Esophagus muscularis mucosa (tissue), 4 donors: ENCODE measurements around the gene RIGI.

ENCODE experiments used
- CTCF ChIP-seq, 3 experiments: fragments of 200-600 bp in 2 of 3; fragments of 450-650 bp in 1 of 3; sonication (generic) in 2 of 3; IDR thresholded peaks; one replicate each; pipeline ENCODE4 v1.5.1; 2017 to 2019; ENCODE audit warnings: antibody characterized with exemption in 3 of 3, mild to moderate bottlenecking in 2 of 3, moderate library complexity in 1 of 3
- EP300 ChIP-seq: sonication (generic); formaldehyde crosslinking; IDR thresholded peaks from one replicate; pipeline ENCODE4 v1.6.1; 2017; ENCODE audit warnings: antibody characterized with exemption
- POLR2AphosphoS5 ChIP-seq, 2 donors: sonication (generic); formaldehyde crosslinking; IDR thresholded peaks; one replicate each; pipeline ENCODE4 v1.6.1; 2017; ENCODE audit warnings: antibody characterized with exemption in 2 of 2

GRCh38 chr9:32566770-32567169 lies 40.8 kb upstream of the RIGI start:
- no peak for TF ChIP-seq CTCF (IDR thresholded peaks at IDR 0.05)
- TF ChIP-seq POLR2AphosphoS5 (IDR thresholded peaks at IDR 0.05), result no peak
- TF ChIP-seq EP300, result no peak
